Measurements from ENCODE around the gene CXXC5.

GRCh38 chr5:139658928-139659667 is 10.9 kb downstream of the CXXC5 start:
- no peak for TF ChIP-seq CTCF (IDR thresholded peaks at IDR 0.05; ENCODE audit: insufficient read depth, low read depth, low read length)
- TF ChIP-seq EZH2 (IDR thresholded peaks at IDR 0.05; ENCODE audit: insufficient read depth, low read length), result no peak
